HepG2 (cell line): ENCODE measurements around the gene AKAP12. TPM values are rescaled to one million over a fixed set of nuclear protein-coding genes. Genes with fewer than 3 reads are reported as not detected.

Experiments
- AGO1 ChIP-seq: fragments of 200-400 bp; formaldehyde crosslinking; IDR thresholded peaks from 2 replicates; pipeline ENCODE4 v1.6.1; 2017; ENCODE audit warnings: mild to moderate bottlenecking, low read depth, low read length, moderate library complexity; ENCODE audit not compliant: poor library complexity, severe bottlenecking
- ELF4 ChIP-seq: sonication (generic); formaldehyde crosslinking; IDR thresholded peaks from 2 replicates; pipeline ENCODE4 v1.5.0; 2020; ENCODE audit warnings: missing genetic modification reagents, mild to moderate bottlenecking, moderate library complexity, borderline replicate concordance
- IRX3 ChIP-seq: sonication (generic); formaldehyde crosslinking; IDR thresholded peaks from 2 replicates; pipeline ENCODE4 v1.8.1; 2023; ENCODE audit warnings: mild to moderate bottlenecking, low read depth, missing genetic modification reagents, borderline replicate concordance
- KLF11 ChIP-seq: IDR thresholded peaks from 2 replicates; pipeline ENCODE4 v1.6.1; 2016; ENCODE audit warnings: missing compliant biosample characterization
- MZF1 ChIP-seq: sonication (generic); formaldehyde crosslinking; IDR thresholded peaks from 2 replicates; pipeline ENCODE4 v1.8.1; 2023; ENCODE audit warnings: mild to moderate bottlenecking, missing genetic modification reagents, borderline replicate concordance
- NAIF1 ChIP-seq: sonication (generic); formaldehyde crosslinking; IDR thresholded peaks from 2 replicates; pipeline ENCODE4 v1.5.0; 2020; ENCODE audit warnings: mild to moderate bottlenecking, missing genetic modification reagents, borderline replicate concordance
- RFXAP ChIP-seq: sonication (generic); formaldehyde crosslinking; IDR thresholded peaks from 2 replicates; pipeline ENCODE4 v1.4.0; 2020; ENCODE audit warnings: missing genetic modification reagents, borderline replicate concordance
- SATB2 ChIP-seq: sonication (generic); formaldehyde crosslinking; IDR thresholded peaks from 2 replicates; pipeline ENCODE4 v1.5.0; 2020; ENCODE audit warnings: missing genetic modification reagents
- SIX1 ChIP-seq: sonication (generic); formaldehyde crosslinking; IDR thresholded peaks from 2 replicates; pipeline ENCODE4 v1.4.0; 2020; ENCODE audit warnings: missing genetic modification reagents, borderline replicate concordance
- SKI ChIP-seq: fragments of 450-650 bp; IDR thresholded peaks from one replicate; pipeline ENCODE4 v1.6.1; 2018; ENCODE audit warnings: mild to moderate bottlenecking; ENCODE audit not compliant: partially characterized antibody
- TCF7 ChIP-seq: sonication (generic); IDR thresholded peaks from 2 replicates; pipeline ENCODE4 v1.6.1; 2016; ENCODE audit warnings: antibody characterized with exemption, low read depth
- ZNF543 ChIP-seq: sonication (generic); formaldehyde crosslinking; IDR thresholded peaks from 2 replicates; pipeline ENCODE4 v1.4.0; 2020; ENCODE audit warnings: mild to moderate bottlenecking, missing genetic modification reagents
- ZNF572 ChIP-seq: sonication (generic); formaldehyde crosslinking; IDR thresholded peaks from 2 replicates; pipeline ENCODE4 v1.5.1; 2020; ENCODE audit warnings: mild to moderate bottlenecking, missing genetic modification reagents
- ZNF607 ChIP-seq: sonication (generic); formaldehyde crosslinking; IDR thresholded peaks from 2 replicates; pipeline ENCODE4 v1.5.1; 2020; ENCODE audit warnings: missing genetic modification reagents, mild to moderate bottlenecking, borderline replicate concordance
- ZNF614 ChIP-seq: IDR thresholded peaks from 2 replicates; pipeline ENCODE4 v1.6.1; 2018; ENCODE audit warnings: missing biosample characterization, missing genetic modification reagents, inconsistent platforms, borderline replicate concordance
- ZNF782 ChIP-seq: sonication (generic); formaldehyde crosslinking; IDR thresholded peaks from 2 replicates; pipeline ENCODE4 v1.4.0; 2020; ENCODE audit warnings: missing genetic modification reagents, mild to moderate bottlenecking, borderline replicate concordance
- polyA plus RNA-seq, 8 experiments: library from polyadenylated mRNA; depleted of rRNA in 3 of 8; stranded (reverse) in 7 of 8; unstranded in 1 of 8; fragments of >200 nt; fragmentation: Illumina TruSeq in 4 of 8; extraction: Trizol in 4 of 8; gene quantifications; 2 replicates each; pipeline versions ENCODE4 v1.2.1 to v1.2.3, GENCODE V29; 2011 to 2016; ENCODE audit warnings: low read depth in 4 of 8, missing spikeins in 1 of 8, mixed read lengths in 1 of 8; ENCODE audit not compliant: insufficient read depth in 1 of 8
- total RNA-seq, 5 experiments: library from RNA; depleted of rRNA; stranded (reverse); fragments of >200 nt; fragmentation: Illumina TruSeq; extraction: Trizol; gene quantifications; 2 replicates each; pipeline ENCODE4 v1.2.3, GENCODE V29; 2016; ENCODE audit warnings: low read depth in 1 of 5
- TF ChIP-seq, protein P1 (sequence below): sonication (generic); formaldehyde crosslinking; IDR thresholded peaks from 2 replicates; pipeline ENCODE4 v1.8.0; 2022; ENCODE audit warnings: missing genetic modification reagents, mild to moderate bottlenecking, inconsistent platforms, borderline replicate concordance
- TF ChIP-seq, protein P2 (sequence below): sonication (generic); formaldehyde crosslinking; IDR thresholded peaks from 2 replicates; pipeline ENCODE4 v1.4.0; 2020; ENCODE audit warnings: mild to moderate bottlenecking, low read depth, missing genetic modification reagents
- TF ChIP-seq, protein P3 (sequence below): sonication (generic); formaldehyde crosslinking; IDR thresholded peaks from 2 replicates; pipeline ENCODE4 v1.4.0; 2020; ENCODE audit warnings: missing genetic modification reagents, mild to moderate bottlenecking, borderline replicate concordance
- TF ChIP-seq, protein P4 (sequence below): sonication (generic); formaldehyde crosslinking; IDR thresholded peaks from 2 replicates; pipeline ENCODE4 v1.4.0; 2020; ENCODE audit warnings: missing genetic modification reagents, borderline replicate concordance

AKAP12 gene
- total and polyA plus RNA-seq, 2 of the 13 experiments (the other 11 are each of a cell fraction or from before 2014, with no cell fraction given): 10.6 to 19.0 TPM

DNA sequence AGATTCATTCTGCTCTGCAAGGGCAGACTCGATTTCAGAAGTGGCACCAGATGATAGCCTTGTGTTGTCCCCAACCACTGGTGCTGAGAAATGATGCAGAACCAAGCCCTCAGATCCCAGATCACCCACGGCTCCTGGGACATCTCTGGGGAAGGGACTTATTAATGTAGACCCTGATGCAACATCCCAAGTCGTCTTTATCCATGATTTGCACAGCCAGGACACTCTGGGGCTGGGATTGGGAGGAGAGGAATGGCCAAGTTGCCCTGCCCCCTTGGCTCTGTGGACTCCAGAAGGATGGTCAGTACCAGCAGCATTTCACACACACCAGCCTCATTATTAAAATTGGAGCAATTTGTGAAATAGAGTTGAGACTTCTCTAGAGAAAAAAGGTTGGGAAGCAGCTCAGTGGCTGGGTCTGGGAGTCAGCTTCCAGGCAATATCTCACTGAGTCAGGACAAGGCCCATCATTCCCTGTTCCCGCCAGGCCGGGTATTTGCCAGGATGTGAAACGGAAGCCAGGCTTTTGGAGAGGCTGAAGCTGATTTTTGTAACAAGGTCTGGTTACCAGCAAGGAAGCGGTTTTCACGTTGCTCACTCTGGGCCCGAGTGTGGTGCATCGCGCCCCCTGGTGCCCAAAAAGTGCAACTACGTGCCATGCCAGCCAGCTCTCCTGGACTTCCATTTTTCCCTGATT is 84.2 kb downstream of the AKAP12 start (continued):
- TF ChIP-seq SIX1 (CRISPR knock-in tag): peak; percentile 48; the same call in 1 of the 2 replicates
- no peak for TF ChIP-seq SATB2 (CRISPR knock-in tag)
- peak; percentile 76; the same call in 1 of the 2 replicates for TF ChIP-seq ZNF607 (CRISPR knock-in tag)
- TF ChIP-seq SKI: no peak
- TF ChIP-seq AGO1: no peak
- TF ChIP-seq, protein P1, sequence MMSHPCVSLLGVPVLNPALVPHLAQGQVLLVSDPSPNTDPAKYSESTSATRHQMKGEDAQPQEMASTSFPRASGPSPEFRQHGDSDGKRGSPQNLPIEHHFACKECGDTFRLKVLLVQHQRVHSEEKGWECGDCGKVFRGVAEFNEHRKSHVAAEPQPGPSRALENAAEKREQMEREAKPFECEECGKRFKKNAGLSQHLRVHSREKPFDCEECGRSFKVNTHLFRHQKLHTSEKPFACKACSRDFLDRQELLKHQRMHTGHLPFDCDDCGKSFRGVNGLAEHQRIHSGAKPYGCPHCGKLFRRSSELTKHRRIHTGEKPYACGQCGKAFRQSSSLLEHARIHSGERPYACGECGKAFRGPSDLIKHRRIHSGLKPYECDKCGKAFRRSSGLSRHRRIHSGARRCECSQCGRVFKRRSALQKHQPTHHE: 0 out of 2 replicates have a peak, but pooled peaks have one; percentile 74
- TF ChIP-seq, protein P2, sequence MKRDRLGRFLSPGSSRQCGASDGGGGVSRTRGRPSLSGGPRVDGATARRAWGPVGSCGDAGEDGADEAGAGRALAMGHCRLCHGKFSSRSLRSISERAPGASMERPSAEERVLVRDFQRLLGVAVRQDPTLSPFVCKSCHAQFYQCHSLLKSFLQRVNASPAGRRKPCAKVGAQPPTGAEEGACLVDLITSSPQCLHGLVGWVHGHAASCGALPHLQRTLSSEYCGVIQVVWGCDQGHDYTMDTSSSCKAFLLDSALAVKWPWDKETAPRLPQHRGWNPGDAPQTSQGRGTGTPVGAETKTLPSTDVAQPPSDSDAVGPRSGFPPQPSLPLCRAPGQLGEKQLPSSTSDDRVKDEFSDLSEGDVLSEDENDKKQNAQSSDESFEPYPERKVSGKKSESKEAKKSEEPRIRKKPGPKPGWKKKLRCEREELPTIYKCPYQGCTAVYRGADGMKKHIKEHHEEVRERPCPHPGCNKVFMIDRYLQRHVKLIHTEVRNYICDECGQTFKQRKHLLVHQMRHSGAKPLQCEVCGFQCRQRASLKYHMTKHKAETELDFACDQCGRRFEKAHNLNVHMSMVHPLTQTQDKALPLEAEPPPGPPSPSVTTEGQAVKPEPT (CRISPR knock-in tag): no peak; the same call in 1 of the 2 replicates
- no peak for TF ChIP-seq ZNF543 (CRISPR knock-in tag)
- no peak for TF ChIP-seq ZNF782
- TF ChIP-seq ELF4 (CRISPR knock-in tag): no peak
- no peak for TF ChIP-seq TCF7
- peak; percentile 29; the same call in 1 of the 2 replicates for TF ChIP-seq RFXAP (CRISPR knock-in tag)
- TF ChIP-seq KLF11 (CRISPR knock-in tag): no peak
- TF ChIP-seq MZF1 (CRISPR knock-in tag): no peak
- no peak for TF ChIP-seq ZNF572 (CRISPR knock-in tag)
- TF ChIP-seq, protein P3, sequence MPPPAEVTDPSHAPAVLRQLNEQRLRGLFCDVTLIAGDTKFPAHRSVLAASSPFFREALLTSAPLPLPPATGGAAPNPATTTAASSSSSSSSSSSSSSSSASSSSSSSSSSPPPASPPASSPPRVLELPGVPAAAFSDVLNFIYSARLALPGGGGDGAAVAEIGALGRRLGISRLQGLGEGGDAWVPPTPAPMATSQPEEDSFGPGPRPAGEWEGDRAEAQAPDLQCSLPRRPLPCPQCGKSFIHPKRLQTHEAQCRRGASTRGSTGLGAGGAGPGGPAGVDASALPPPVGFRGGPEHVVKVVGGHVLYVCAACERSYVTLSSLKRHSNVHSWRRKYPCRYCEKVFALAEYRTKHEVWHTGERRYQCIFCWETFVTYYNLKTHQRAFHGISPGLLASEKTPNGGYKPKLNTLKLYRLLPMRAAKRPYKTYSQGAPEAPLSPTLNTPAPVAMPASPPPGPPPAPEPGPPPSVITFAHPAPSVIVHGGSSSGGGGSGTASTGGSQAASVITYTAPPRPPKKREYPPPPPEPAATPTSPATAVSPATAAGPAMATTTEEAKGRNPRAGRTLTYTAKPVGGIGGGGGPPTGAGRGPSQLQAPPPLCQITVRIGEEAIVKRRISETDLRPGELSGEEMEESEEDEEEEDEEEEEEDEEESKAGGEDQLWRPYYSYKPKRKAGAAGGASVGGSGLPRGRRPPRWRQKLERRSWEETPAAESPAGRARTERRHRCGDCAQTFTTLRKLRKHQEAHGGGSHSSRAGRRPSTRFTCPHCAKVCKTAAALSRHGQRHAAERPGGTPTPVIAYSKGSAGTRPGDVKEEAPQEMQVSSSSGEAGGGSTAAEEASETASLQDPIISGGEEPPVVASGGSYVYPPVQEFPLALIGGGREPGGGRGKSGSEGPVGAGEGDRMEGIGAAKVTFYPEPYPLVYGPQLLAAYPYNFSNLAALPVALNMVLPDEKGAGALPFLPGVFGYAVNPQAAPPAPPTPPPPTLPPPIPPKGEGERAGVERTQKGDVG (CRISPR knock-in tag): no peak
- no peak for TF ChIP-seq IRX3 (CRISPR knock-in tag)
- TF ChIP-seq NAIF1: no peak
- TF ChIP-seq, protein P4, sequence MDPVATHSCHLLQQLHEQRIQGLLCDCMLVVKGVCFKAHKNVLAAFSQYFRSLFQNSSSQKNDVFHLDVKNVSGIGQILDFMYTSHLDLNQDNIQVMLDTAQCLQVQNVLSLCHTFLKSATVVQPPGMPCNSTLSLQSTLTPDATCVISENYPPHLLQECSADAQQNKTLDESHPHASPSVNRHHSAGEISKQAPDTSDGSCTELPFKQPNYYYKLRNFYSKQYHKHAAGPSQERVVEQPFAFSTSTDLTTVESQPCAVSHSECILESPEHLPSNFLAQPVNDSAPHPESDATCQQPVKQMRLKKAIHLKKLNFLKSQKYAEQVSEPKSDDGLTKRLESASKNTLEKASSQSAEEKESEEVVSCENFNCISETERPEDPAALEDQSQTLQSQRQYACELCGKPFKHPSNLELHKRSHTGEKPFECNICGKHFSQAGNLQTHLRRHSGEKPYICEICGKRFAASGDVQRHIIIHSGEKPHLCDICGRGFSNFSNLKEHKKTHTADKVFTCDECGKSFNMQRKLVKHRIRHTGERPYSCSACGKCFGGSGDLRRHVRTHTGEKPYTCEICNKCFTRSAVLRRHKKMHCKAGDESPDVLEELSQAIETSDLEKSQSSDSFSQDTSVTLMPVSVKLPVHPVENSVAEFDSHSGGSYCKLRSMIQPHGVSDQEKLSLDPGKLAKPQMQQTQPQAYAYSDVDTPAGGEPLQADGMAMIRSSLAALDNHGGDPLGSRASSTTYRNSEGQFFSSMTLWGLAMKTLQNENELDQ: no peak
- no peak for TF ChIP-seq ZNF614 (CRISPR knock-in tag)
